Activated CD8-positive, alpha-beta T cell treated with anti-CD3 and anti-CD28 coated beads, Interleukin-2, amount 10 ng/mL, durations not matched to agents 7 days and 5 days (primary cell): Measurements from ENCODE around the gene ARPP21. TPM values are rescaled to one million over a fixed set of nuclear protein-coding genes. Genes with fewer than 3 reads are reported as not detected.

Source experiments
- ATAC-seq: fragments of 150-1000 bp; cut with Tn5 transposase; one replicate; pipeline ENCODE4 v1.10.0; 2021; ENCODE audit warnings: moderate library complexity
- CTCF ChIA-PET: fragments of 350-600 bp; sonication (Branson Sonifier 250); formaldehyde crosslinking; loops from one replicate; lab custom pipeline; 2021; ENCODE audit warnings: antibody characterized with exemption; lab: Charles Lee
- POLR2A ChIA-PET: fragments of 350-600 bp; sonication (Branson Sonifier 250); formaldehyde crosslinking; loops from one replicate; lab custom pipeline; 2021; ENCODE audit warnings: antibody characterized with exemption; lab: Charles Lee
- DNase-seq: peaks from one replicate; pipeline ENCODE4 v3.0.0-alpha.2; 2020
- H3K27ac Mint-ChIP-seq: one replicate; pipeline ENCODE4 v1.8.0; 2021; ENCODE audit warnings: mild to moderate bottlenecking, mixed read lengths
- H3K27me3 Mint-ChIP-seq: one replicate; pipeline ENCODE4 v1.8.0; 2021; ENCODE audit warnings: low read depth, mixed read lengths
- H3K36me3 Mint-ChIP-seq: one replicate; pipeline ENCODE4 v1.8.0; 2021; ENCODE audit warnings: low read depth, mixed read lengths
- H3K4me1 Mint-ChIP-seq: one replicate; pipeline ENCODE4 v1.8.0; 2021; ENCODE audit warnings: low read depth, mixed read lengths
- H3K4me3 Mint-ChIP-seq: one replicate; pipeline ENCODE4 v1.8.0; 2021; ENCODE audit warnings: mild to moderate bottlenecking, mixed read lengths
- H3K9me3 Mint-ChIP-seq: one replicate; pipeline ENCODE4 v1.8.0; 2022; ENCODE audit warnings: mixed read lengths; ENCODE audit not compliant: insufficient read depth
- total RNA-seq, 2 experiments: library from RNA; stranded (reverse); gene quantifications; one replicate each; pipeline ENCODE4 v1.2.3, GENCODE V29; 2021

The ARPP21 gene
- total RNA-seq, 2 experiments from 2014 or later: not detected

GRCh38 chr3:35745351-35745750 lies 106.0 kb downstream of the ARPP21 start:
- ATAC-seq: no peak
- H3K9me3 Mint-ChIP-seq: no peaks in the 10 kb centered on the region

GRCh38 chr3:35745802-35746484 lies 106.6 kb downstream of the ARPP21 start:
- ChIA-PET POLR2A (no interaction called here), CTCF (no interaction called here)
- Mint-ChIP-seq H3K9me3 (no peaks in the 10 kb centered on the region), H3K36me3 (no peaks in the 10 kb centered on the region), H3K4me3 (no peak overlapping the region), H3K27ac (no peak overlapping the region), H3K27me3 (no peaks in the 10 kb centered on the region), H3K4me1 (no peaks in the 10 kb centered on the region)
- no peak for DNase-seq
- no peak for ATAC-seq

More at GRCh38 chr3:35745351-35745750, 106.0 kb downstream of the ARPP21 start:
- H3K27me3 Mint-ChIP-seq: no peaks in the 10 kb centered on the region
- DNase-seq: no peak
- H3K4me1 Mint-ChIP-seq: no peaks in the 10 kb centered on the region
- no peak overlapping the region for H3K27ac Mint-ChIP-seq
- ChIA-PET CTCF (no interaction called here), POLR2A (no interaction called here)
- H3K36me3 Mint-ChIP-seq: no peaks in the 10 kb centered on the region
- no peak overlapping the region for H3K4me3 Mint-ChIP-seq

- CTCF ChIA-PET: no interaction called here
- H3K4me1 Mint-ChIP-seq: no peaks in the 10 kb centered on the region
Measured at GRCh38 chr3:35746492-35746891, 107.2 kb downstream of the ARPP21 start.

GRCh38 chr3:35748144-35748543 lies 108.8 kb downstream of the ARPP21 start:
- no peaks in the 10 kb centered on the region for H3K36me3 Mint-ChIP-seq
- no peak overlapping the region for H3K4me3 Mint-ChIP-seq
- no peaks in the 10 kb centered on the region for H3K27me3 Mint-ChIP-seq
- H3K4me1 Mint-ChIP-seq: no peaks in the 10 kb centered on the region
- ChIA-PET CTCF (no interaction called here), POLR2A (no interaction called here)
- H3K9me3 Mint-ChIP-seq: no peaks in the 10 kb centered on the region
- ATAC-seq (no peak), DNase-seq (no peak)
- no peak overlapping the region for H3K27ac Mint-ChIP-seq

More at GRCh38 chr3:35746492-35746891, 107.2 kb downstream of the ARPP21 start:
- Mint-ChIP-seq H3K27ac (no peak overlapping the region), H3K36me3 (no peaks in the 10 kb centered on the region), H3K27me3 (no peaks in the 10 kb centered on the region), H3K4me3 (no peak overlapping the region), H3K9me3 (no peaks in the 10 kb centered on the region)
- ATAC-seq: no peak
- POLR2A ChIA-PET: no interaction called here
- DNase-seq: no peak

- Mint-ChIP-seq H3K27me3 (no peaks in the 10 kb centered on the region), H3K4me1 (no peaks in the 10 kb centered on the region), H3K4me3 (no peak overlapping the region), H3K36me3 (no peaks in the 10 kb centered on the region), H3K27ac (no peak overlapping the region), H3K9me3 (no peaks in the 10 kb centered on the region)
- no peak for ATAC-seq
- DNase-seq: no peak
- CTCF ChIA-PET: no interaction called here
- POLR2A ChIA-PET: no interaction called here
Measured at GRCh38 chr3:35751207-35751606, 111.9 kb downstream of the ARPP21 start.

GRCh38 chr3:35757991-35758757 lies 118.8 kb downstream of the ARPP21 start:
- no peak for DNase-seq
- ATAC-seq: no peak
- Mint-ChIP-seq H3K4me1 (no peaks in the 10 kb centered on the region), H3K36me3 (no peaks in the 10 kb centered on the region), H3K4me3 (no peak overlapping the region), H3K27me3 (no peaks in the 10 kb centered on the region), H3K9me3 (no peaks in the 10 kb centered on the region), H3K27ac (no peak overlapping the region)
- CTCF ChIA-PET: no interaction called here
- POLR2A ChIA-PET: no interaction called here

- H3K9me3 Mint-ChIP-seq: no peaks in the 10 kb centered on the region
- ATAC-seq (no peak), DNase-seq (no peak)
- ChIA-PET CTCF (no interaction called here), POLR2A (no interaction called here)
- no peaks in the 10 kb centered on the region for H3K36me3 Mint-ChIP-seq
- no peak overlapping the region for H3K4me3 Mint-ChIP-seq
- no peaks in the 10 kb centered on the region for H3K27me3 Mint-ChIP-seq
- H3K4me1 Mint-ChIP-seq: no peaks in the 10 kb centered on the region
- H3K27ac Mint-ChIP-seq: no peak overlapping the region
Measured at GRCh38 chr3:35760146-35760545, 120.8 kb downstream of the ARPP21 start.

GRCh38 chr3:35761311-35761710 lies 122.0 kb downstream of the ARPP21 start:
- no peak for ATAC-seq
- CTCF ChIA-PET: no interaction called here
- no peak overlapping the region for H3K4me3 Mint-ChIP-seq

GRCh38 chr3:35772381-35773015 lies 133.2 kb downstream of the ARPP21 start:
- DNase-seq (no peak), ATAC-seq (no peak)
- H3K27me3 Mint-ChIP-seq: no peaks in the 10 kb centered on the region
- H3K4me3 Mint-ChIP-seq: no peak overlapping the region
- H3K36me3 Mint-ChIP-seq: no peaks in the 10 kb centered on the region
- POLR2A ChIA-PET: no interaction called here
- H3K4me1 Mint-ChIP-seq: no peaks in the 10 kb centered on the region
- no peak overlapping the region for H3K27ac Mint-ChIP-seq
- H3K9me3 Mint-ChIP-seq: no peaks in the 10 kb centered on the region
- CTCF ChIA-PET: no interaction called here

More at GRCh38 chr3:35761311-35761710, 122.0 kb downstream of the ARPP21 start:
- no peaks in the 10 kb centered on the region for H3K36me3 Mint-ChIP-seq
- no peaks in the 10 kb centered on the region for H3K4me1 Mint-ChIP-seq
- POLR2A ChIA-PET: no interaction called here
- H3K27me3 Mint-ChIP-seq: no peaks in the 10 kb centered on the region
- no peak overlapping the region for H3K27ac Mint-ChIP-seq
- DNase-seq: no peak
- H3K9me3 Mint-ChIP-seq: no peaks in the 10 kb centered on the region

- ChIA-PET CTCF (interaction anchor here (1.6 kb wide), 1 partner anchor 10 kb away, joined by 3 read pairs; no protein-coding TSS in a partner anchor), POLR2A (no interaction called here)
- H3K27ac Mint-ChIP-seq: no peak overlapping the region
- ATAC-seq (no peak), DNase-seq (no peak)
- no peaks in the 10 kb centered on the region for H3K27me3 Mint-ChIP-seq
- no peaks in the 10 kb centered on the region for H3K4me1 Mint-ChIP-seq
- H3K4me3 Mint-ChIP-seq: no peak overlapping the region
- H3K36me3 Mint-ChIP-seq: no peaks in the 10 kb centered on the region
- no peaks in the 10 kb centered on the region for H3K9me3 Mint-ChIP-seq
Measured at GRCh38 chr3:35773417-35773816, 134.1 kb downstream of the ARPP21 start.

GRCh38 chr3:35776346-35776745 lies 137.0 kb downstream of the ARPP21 start:
- Mint-ChIP-seq H3K9me3 (no peaks in the 10 kb centered on the region), H3K36me3 (no peaks in the 10 kb centered on the region), H3K27me3 (no peaks in the 10 kb centered on the region), H3K4me1 (no peaks in the 10 kb centered on the region), H3K4me3 (no peak overlapping the region), H3K27ac (no peak overlapping the region)
- ChIA-PET POLR2A (no interaction called here), CTCF (interaction anchor here (1.5 kb wide), 1 partner anchor 11 kb away, joined by 3 read pairs; no protein-coding TSS in a partner anchor)
- ATAC-seq (no peak), DNase-seq (no peak)

GRCh38 chr3:35777065-35777464 lies 137.7 kb downstream of the ARPP21 start:
- POLR2A ChIA-PET: no interaction called here
- no peak overlapping the region for H3K27ac Mint-ChIP-seq
- H3K36me3 Mint-ChIP-seq: no peaks in the 10 kb centered on the region
- no peak overlapping the region for H3K4me3 Mint-ChIP-seq
- no peak for DNase-seq
- H3K4me1 Mint-ChIP-seq: no peaks in the 10 kb centered on the region
- no peaks in the 10 kb centered on the region for H3K27me3 Mint-ChIP-seq
- CTCF ChIA-PET: interaction anchor here (1.5 kb wide), 1 partner anchor 11 kb away, joined by 3 read pairs; no protein-coding TSS in a partner anchor
- ATAC-seq: no peak
- H3K9me3 Mint-ChIP-seq: no peaks in the 10 kb centered on the region
